NCI-H226 (cell line): Measurements from ENCODE around the gene NBPF1.
A peak's percentile ranks its signal among the peaks of the same experiment; 100 is the strongest.
"Not testable (repeated sequence)": the region's sequence is repeated elsewhere in the genome, so short reads cannot be mapped to it uniquely, and the experiment has no call there.

Source experiments
- DNase-seq: peaks from one replicate; pipeline ENCODE4 v3.0.0-alpha.2; 2015

Gene NBPF1

GRCh38 chr1:16613185-16614147, at the start of gene NBPF1:
Gene NBPF1, minus strand, starts transcription at chr1:16613564.
- peak; percentile 98 for DNase-seq

- DNase-seq: not testable (repeated sequence)
These were observed 44.9 kb upstream of the NBPF1 start for GRCh38 chr1:16658234-16658633.

- not testable (repeated sequence) for DNase-seq
These were observed 43.8 kb upstream of the NBPF1 start for GRCh38 chr1:16656981-16657683.

GRCh38 chr1:16656574-16656973, 43.2 kb upstream of the NBPF1 start:
- not testable (repeated sequence) for DNase-seq

- DNase-seq: not testable (repeated sequence)
These were observed 38.2 kb upstream of the NBPF1 start for GRCh38 chr1:16651560-16651959.

- not testable (repeated sequence) for DNase-seq
These were observed 36.6 kb upstream of the NBPF1 start for GRCh38 chr1:16649960-16650359.

- DNase-seq: not testable (repeated sequence)
These were observed 36.0 kb upstream of the NBPF1 start for GRCh38 chr1:16649390-16649789.

GRCh38 chr1:16648756-16649155, 35.4 kb upstream of the NBPF1 start:
- not testable (repeated sequence) for DNase-seq

- not testable (repeated sequence) for DNase-seq
These were observed 34.9 kb upstream of the NBPF1 start for GRCh38 chr1:16648250-16648649.

GRCh38 chr1:16647179-16648176, 34.1 kb upstream of the NBPF1 start:
- DNase-seq: not testable (repeated sequence)

GRCh38 chr1:16646716-16647115, 33.4 kb upstream of the NBPF1 start:
- not testable (repeated sequence) for DNase-seq

GRCh38 chr1:16646061-16646664, 32.8 kb upstream of the NBPF1 start:
- not testable (repeated sequence) for DNase-seq

GRCh38 chr1:16645271-16646060, 32.1 kb upstream of the NBPF1 start:
- DNase-seq: not testable (repeated sequence)

GRCh38 chr1:16644482-16645270, 31.3 kb upstream of the NBPF1 start:
- peak; percentile 99 for DNase-seq

- DNase-seq: no peak
These were observed 30.8 kb upstream of the NBPF1 start for GRCh38 chr1:16644193-16644481.

- DNase-seq: not testable (repeated sequence)
These were observed 30.3 kb upstream of the NBPF1 start for GRCh38 chr1:16643476-16644192.

- DNase-seq: not testable (repeated sequence)
These were observed 29.6 kb upstream of the NBPF1 start for GRCh38 chr1:16643001-16643411.

- DNase-seq: not testable (repeated sequence)
These were observed 28.9 kb upstream of the NBPF1 start for GRCh38 chr1:16642025-16642966.
